KOPT-K1 (cell line): ENCODE data around the gene PUSL1.
A peak's percentile ranks its signal among the peaks of the same experiment; 100 is the strongest.

ENCODE experiments used
- H3K27ac ChIP-seq: fragments of 200-600 bp; sonication (generic); 2 replicates; pipeline ENCODE4 v1.5.1; 2016; ENCODE audit warnings: antibody characterized with exemption, mild to moderate bottlenecking, low read depth, low read length; ENCODE audit not compliant: poor library complexity, severe bottlenecking
- H3K36me3 ChIP-seq: fragments of 200-600 bp; sonication (generic); 2 replicates; pipeline ENCODE4 v1.5.1; 2017; ENCODE audit warnings: antibody characterized with exemption, mild to moderate bottlenecking, low read length, moderate library complexity; ENCODE audit not compliant: insufficient read depth
- H3K9me3 ChIP-seq: fragments of 200-600 bp; sonication (generic); 2 replicates; pipeline ENCODE4 v1.5.1; 2017; ENCODE audit warnings: antibody characterized with exemption, low read length, mild to moderate bottlenecking; ENCODE audit not compliant: insufficient read depth, poor library complexity, severe bottlenecking

PUSL1 gene

GRCh38 chr1:1307923-1308755, at the start of gene PUSL1, which contains the start of gene ACAP3:
PUSL1 (plus strand) TSS chr1:1308597; CDS start chr1:1308644, 47 bp downstream.
ACAP3 (minus strand) TSS chr1:1307930; CDS start chr1:1307815, 115 bp downstream.
- Histone ChIP-seq H3K36me3 (peaks cover 36% of the 10 kb centered on the region), H3K9me3 (no peaks in the 10 kb centered on the region), H3K27ac (peak within 1 kb of the TSS; percentile 84)

GRCh38 chr1:1259119-1259488, 49.3 kb upstream of the PUSL1 start:
- Histone ChIP-seq H3K9me3 (no peaks in the 10 kb centered on the region), H3K27ac (no peak overlapping the region), H3K36me3 (peaks cover 95% of the 10 kb centered on the region)

- H3K27ac ChIP-seq, result no peak overlapping the region
- H3K9me3 ChIP-seq, result no peaks in the 10 kb centered on the region
- H3K36me3 ChIP-seq, result peaks cover 95% of the 10 kb centered on the region
Observed at GRCh38 chr1:1259540-1259939, 48.9 kb upstream of the PUSL1 start.

- H3K27ac ChIP-seq, result no peak overlapping the region
Observed at GRCh38 chr1:1259951-1260600, 48.3 kb upstream of the PUSL1 start.

GRCh38 chr1:1260843-1261560, 47.4 kb upstream of the PUSL1 start:
- Histone ChIP-seq H3K9me3 (no peaks in the 10 kb centered on the region), H3K36me3 (peaks cover 95% of the 10 kb centered on the region), H3K27ac (no peak overlapping the region)

More at GRCh38 chr1:1259951-1260600, 48.3 kb upstream of the PUSL1 start:
- Histone ChIP-seq H3K36me3 (peaks cover 95% of the 10 kb centered on the region), H3K9me3 (no peaks in the 10 kb centered on the region)

- Histone ChIP-seq H3K36me3 (peaks cover 90% of the 10 kb centered on the region), H3K9me3 (no peaks in the 10 kb centered on the region), H3K27ac (no peak overlapping the region)
Observed at GRCh38 chr1:1262071-1262470, 46.3 kb upstream of the PUSL1 start.

GRCh38 chr1:1262758-1263157, 45.6 kb upstream of the PUSL1 start:
- Histone ChIP-seq H3K36me3 (peaks cover 92% of the 10 kb centered on the region), H3K9me3 (no peaks in the 10 kb centered on the region), H3K27ac (no peak overlapping the region)

GRCh38 chr1:1264026-1264425, 44.4 kb upstream of the PUSL1 start:
- Histone ChIP-seq H3K36me3 (peaks cover 92% of the 10 kb centered on the region), H3K27ac (no peak overlapping the region), H3K9me3 (no peaks in the 10 kb centered on the region)

- Histone ChIP-seq H3K9me3 (no peaks in the 10 kb centered on the region), H3K36me3 (peaks cover 91% of the 10 kb centered on the region), H3K27ac (no peak overlapping the region)
Observed at GRCh38 chr1:1264868-1265272, 43.5 kb upstream of the PUSL1 start.

GRCh38 chr1:1267488-1268283, 40.7 kb upstream of the PUSL1 start:
- Histone ChIP-seq H3K36me3 (peaks cover 87% of the 10 kb centered on the region), H3K27ac (no peak overlapping the region), H3K9me3 (no peaks in the 10 kb centered on the region)

- Histone ChIP-seq H3K36me3 (peaks cover 81% of the 10 kb centered on the region), H3K9me3 (no peaks in the 10 kb centered on the region), H3K27ac (no peak overlapping the region)
Observed at GRCh38 chr1:1268284-1268682, 40.1 kb upstream of the PUSL1 start.

GRCh38 chr1:1270813-1271212, 37.6 kb upstream of the PUSL1 start:
- no peaks in the 10 kb centered on the region for H3K9me3 ChIP-seq
- peaks cover 56% of the 10 kb centered on the region for H3K36me3 ChIP-seq
- H3K27ac ChIP-seq, result no peak overlapping the region

- Histone ChIP-seq H3K27ac (peak overlapping the region; percentile 78), H3K36me3 (peaks cover 43% of the 10 kb centered on the region), H3K9me3 (no peaks in the 10 kb centered on the region)
Observed at GRCh38 chr1:1272341-1273208, 35.8 kb upstream of the PUSL1 start.

GRCh38 chr1:1273209-1273511, 35.2 kb upstream of the PUSL1 start:
- Histone ChIP-seq H3K27ac (peak overlapping the region; percentile 78), H3K9me3 (no peaks in the 10 kb centered on the region), H3K36me3 (peaks cover 37% of the 10 kb centered on the region)
